SKM-1 treated with dmso at 0.1 percent for 144 hours (cell line): ENCODE data around the gene DAP.

Experiments used
- DNase-seq: peaks from one replicate; lab custom pipeline; 2025; ENCODE audit not compliant: unreplicated experiment; lab: John Stamatoyannopoulos, UW

The DAP gene

GRCh38 chr5:10695055-10695649 is 65.9 kb downstream of the DAP start:
- DNase-seq = no peak

- no peak for DNase-seq
Observed at GRCh38 chr5:10691826-10692785, 68.9 kb downstream of the DAP start.

- no peak for DNase-seq
Observed at GRCh38 chr5:10690460-10691440, 70.3 kb downstream of the DAP start.

GRCh38 chr5:10689391-10690081 is 71.5 kb downstream of the DAP start:
- DNase-seq = no peak

GRCh38 chr5:10688651-10689171 is 72.3 kb downstream of the DAP start:
- DNase-seq = no peak

- DNase-seq = no peak
Observed at GRCh38 chr5:10686890-10687289, 74.1 kb downstream of the DAP start.

GRCh38 chr5:10685115-10685521 is 75.9 kb downstream of the DAP start:
- DNase-seq = no peak

GRCh38 chr5:10684303-10685086 is 76.5 kb downstream of the DAP start:
- DNase-seq = no peak

GRCh38 chr5:10682801-10683525 is 78.1 kb downstream of the DAP start:
- no peak for DNase-seq

- no peak for DNase-seq
Observed at GRCh38 chr5:10681731-10682679, 79.0 kb downstream of the DAP start.

- no peak for DNase-seq
Observed at GRCh38 chr5:10680876-10681481, 80.1 kb downstream of the DAP start.

- no peak for DNase-seq
Observed at GRCh38 chr5:10679336-10679988, 81.6 kb downstream of the DAP start.

GRCh38 chr5:10678244-10678643 is 82.8 kb downstream of the DAP start:
- no peak for DNase-seq

- DNase-seq = no peak
Observed at GRCh38 chr5:10677533-10677932, 83.5 kb downstream of the DAP start.

- no peak for DNase-seq
Observed at GRCh38 chr5:10676946-10677345, 84.1 kb downstream of the DAP start.

GRCh38 chr5:10676224-10676623 is 84.8 kb downstream of the DAP start:
- DNase-seq = no peak

GRCh38 chr5:10675177-10675700 is 85.8 kb downstream of the DAP start:
- no peak for DNase-seq
